Fibroblast of pulmonary artery (primary cell): ENCODE results near the gene MYLK2.

Source experiments
- DNase-seq: peaks from one replicate; pipeline ENCODE4 v3.0.0-alpha.2; 2010; ENCODE audit warnings: low read depth
- H3K4me3 ChIP-seq: replicated peaks from 2 replicates; pipeline ENCODE4 v1.5.1; 2011; ENCODE audit warnings: low read depth, mild to moderate bottlenecking, control low read depth, low read length, moderate library complexity
- TF ChIP-seq, protein P1 (sequence below): IDR thresholded peaks from 2 replicates; pipeline ENCODE4 v1.5.1; 2011; ENCODE audit warnings: mild to moderate bottlenecking, control low read depth, low read length, inconsistent platforms; ENCODE audit errors: missing control alignments

Gene MYLK2

DNA sequence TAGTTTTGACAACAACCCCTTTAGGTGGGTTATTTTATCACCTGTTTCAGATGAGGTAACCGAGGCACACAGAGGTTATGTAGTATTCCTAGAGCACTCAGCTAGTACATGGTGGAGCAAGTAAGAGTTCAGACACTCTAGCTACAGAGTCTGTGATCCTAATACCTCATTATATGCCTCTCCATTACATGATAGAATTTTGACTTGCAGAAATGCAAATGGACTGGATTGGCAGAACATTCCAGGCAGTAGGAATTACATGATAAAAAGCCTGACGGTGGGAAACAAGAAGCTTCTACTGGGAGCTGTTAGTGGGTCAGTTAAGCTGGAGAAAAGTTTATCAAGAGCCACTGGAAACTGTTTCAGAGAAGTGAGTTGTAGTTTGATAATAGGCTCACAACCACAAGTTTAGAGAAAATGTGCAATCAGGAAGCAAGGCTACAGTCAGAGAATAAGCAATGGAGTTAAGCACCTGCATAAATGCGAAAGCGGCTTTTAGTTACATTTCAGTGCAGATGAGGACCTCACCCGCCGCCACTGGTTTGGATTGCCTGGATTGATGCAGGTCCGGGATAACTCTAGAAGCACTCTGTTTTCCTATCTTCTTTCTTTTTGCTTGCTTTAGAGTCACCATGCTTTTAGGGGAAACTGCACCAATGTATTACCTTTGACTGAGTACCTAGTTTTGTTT is 34.7 kb upstream of the MYLK2 start:
- no peak for DNase-seq
- H3K4me3 ChIP-seq, result no peak overlapping the region
- TF ChIP-seq, protein P1, sequence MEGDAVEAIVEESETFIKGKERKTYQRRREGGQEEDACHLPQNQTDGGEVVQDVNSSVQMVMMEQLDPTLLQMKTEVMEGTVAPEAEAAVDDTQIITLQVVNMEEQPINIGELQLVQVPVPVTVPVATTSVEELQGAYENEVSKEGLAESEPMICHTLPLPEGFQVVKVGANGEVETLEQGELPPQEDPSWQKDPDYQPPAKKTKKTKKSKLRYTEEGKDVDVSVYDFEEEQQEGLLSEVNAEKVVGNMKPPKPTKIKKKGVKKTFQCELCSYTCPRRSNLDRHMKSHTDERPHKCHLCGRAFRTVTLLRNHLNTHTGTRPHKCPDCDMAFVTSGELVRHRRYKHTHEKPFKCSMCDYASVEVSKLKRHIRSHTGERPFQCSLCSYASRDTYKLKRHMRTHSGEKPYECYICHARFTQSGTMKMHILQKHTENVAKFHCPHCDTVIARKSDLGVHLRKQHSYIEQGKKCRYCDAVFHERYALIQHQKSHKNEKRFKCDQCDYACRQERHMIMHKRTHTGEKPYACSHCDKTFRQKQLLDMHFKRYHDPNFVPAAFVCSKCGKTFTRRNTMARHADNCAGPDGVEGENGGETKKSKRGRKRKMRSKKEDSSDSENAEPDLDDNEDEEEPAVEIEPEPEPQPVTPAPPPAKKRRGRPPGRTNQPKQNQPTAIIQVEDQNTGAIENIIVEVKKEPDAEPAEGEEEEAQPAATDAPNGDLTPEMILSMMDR, result no peak

DNA sequence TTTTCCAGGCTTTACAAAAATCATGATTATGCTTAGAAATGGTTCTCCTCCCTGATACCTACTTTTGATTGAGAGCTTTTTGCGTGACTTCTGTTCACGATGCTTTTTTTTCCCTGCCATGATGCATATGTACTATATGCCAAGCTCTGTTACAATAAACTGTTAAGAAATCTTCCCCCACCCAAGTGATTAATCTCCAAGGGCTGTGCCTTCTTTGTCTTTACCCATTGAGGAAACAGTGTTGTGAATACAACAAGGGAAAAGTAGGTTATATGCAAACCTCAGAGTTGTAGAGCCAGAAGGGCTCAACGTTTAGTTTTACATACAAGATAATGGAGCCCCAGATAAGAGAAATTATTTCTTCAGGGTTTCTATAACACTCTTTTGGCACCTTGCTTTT is 34.1 kb upstream of the MYLK2 start:
- TF ChIP-seq, protein P1, result no peak
- H3K4me3 ChIP-seq, result no peak overlapping the region
- DNase-seq, result no peak

DNA sequence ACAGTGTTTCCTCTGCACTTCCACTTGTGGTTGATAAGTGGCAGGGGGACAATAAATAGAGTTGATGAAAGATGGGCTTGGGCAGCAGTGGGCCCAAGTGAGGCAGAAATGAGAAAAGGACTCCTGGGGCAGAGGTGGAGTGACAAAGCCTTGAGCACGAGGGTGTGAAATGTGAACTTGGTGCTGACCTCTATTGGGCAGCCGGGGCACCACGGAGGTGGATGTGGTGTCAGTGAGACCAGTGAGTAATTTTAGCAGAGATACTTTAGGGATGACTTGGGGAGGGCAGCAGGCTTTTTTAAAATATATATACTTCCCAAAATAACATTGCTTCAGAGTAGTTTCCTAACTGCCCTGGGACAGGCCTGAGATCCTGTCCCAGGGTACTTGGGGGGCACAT is 30.6 kb upstream of the MYLK2 start:
- H3K4me3 ChIP-seq, result no peak overlapping the region
- DNase-seq, result no peak
- TF ChIP-seq, protein P1, result peak; percentile 1

DNA sequence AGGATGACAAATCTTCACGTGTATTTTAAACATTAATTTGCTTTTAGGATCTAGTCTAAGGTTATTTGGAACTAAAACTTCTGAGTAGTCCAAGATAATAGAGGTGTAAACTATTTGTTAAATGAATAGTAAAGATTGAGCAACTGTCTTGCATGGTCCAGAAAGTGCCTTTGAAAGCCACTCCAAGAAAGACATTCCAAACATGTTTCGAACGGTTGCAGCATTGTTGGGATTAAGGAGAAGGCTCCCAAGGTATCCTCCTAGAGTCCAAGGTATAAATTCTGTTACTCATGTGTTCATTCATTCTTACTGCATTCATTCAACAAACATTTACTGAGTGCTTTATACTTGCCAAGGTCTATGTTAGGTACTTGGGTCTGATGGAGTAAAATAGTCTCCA is 28.8 kb upstream of the MYLK2 start:
- no peak for DNase-seq

DNA sequence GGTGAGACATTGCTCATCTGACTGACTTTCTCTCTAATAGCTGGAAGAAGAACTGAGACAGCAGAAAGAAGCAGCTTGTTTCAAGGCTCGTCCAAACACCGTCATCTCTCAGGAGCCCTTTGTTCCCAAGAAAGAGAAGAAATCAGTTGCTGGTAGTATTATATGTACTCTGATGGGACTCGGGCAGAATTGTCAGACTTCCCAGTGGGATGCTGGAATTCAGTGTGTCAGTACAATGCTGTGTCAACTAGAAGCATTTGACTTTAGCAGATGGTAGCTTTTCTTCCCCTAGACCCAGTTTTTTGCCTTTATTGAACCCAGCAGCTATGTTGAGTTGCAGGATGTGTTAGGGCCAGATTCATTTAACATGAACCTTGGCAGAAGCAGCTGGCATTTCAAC is 21.8 kb upstream of the MYLK2 start:
- TF ChIP-seq, protein P1, result no peak
- DNase-seq, result no peak
- H3K4me3 ChIP-seq, result no peak overlapping the region

More for the DNA sequence above, 28.8 kb upstream of the MYLK2 start:
- TF ChIP-seq, protein P1, result no peak
- no peak overlapping the region for H3K4me3 ChIP-seq

DNA sequence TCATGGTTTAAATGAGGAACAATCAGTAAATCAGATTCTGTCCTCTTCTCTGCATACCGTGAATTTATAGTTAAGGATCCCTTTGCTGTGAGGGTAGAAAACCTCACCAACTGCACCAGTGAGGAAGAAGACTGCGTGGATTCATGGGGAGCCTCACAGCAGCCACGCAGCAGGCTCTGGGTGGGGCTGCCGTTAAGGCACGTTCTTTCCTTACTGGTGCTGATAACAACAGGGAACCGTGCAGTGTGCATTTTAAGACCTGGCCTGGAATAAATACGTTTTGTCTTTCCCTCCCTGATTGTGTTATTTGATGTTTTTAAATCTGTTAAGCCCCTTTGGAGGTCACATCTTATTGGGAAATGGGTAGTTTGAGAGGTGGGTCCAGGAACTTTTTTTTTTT is 17.6 kb upstream of the MYLK2 start:
- H3K4me3 ChIP-seq, result no peak overlapping the region
- DNase-seq, result no peak
- TF ChIP-seq, protein P1, result no peak

DNA sequence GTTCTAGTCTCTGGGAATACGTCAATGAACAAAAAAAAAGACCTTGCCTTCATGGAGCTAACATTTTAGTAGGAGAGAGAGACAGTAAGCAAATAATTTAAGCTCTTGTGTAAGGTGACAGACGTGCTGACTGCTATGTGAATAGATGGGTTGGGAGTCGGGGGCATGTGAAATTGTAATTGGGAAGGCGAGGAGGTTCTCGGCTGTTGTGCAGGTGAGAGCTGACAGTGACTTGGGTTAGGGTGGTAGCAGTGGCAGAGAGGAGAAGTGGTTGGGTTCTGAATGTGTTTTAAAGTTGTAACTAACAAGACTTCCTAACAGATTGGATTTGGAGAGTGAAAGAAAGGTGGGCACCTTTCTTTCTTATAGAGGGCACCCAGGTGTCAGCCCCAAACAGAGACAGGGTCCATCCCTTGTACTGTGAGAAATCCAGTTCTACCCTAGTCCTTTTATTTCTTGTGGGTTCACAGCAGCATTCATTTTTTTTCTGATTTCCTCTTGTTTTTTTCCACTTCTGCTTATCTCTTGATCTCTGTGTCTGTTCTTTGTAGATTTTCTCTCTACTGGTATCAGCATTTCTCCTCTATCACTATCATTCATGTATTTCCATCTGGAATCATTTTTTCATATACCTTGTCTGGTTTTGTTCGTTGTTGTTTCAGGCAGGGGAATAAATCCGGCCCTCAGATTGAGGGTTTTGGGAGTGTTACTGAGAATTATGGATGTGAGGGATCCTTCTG is 15.4 kb upstream of the MYLK2 start:
- DNase-seq, result no peak
- TF ChIP-seq, protein P1, result no peak
- H3K4me3 ChIP-seq, result no peak overlapping the region
